ENCODE measurements around the gene EDEM1.
"Not testable (repeated sequence)": the region's sequence is repeated elsewhere in the genome, so short reads cannot be mapped to it uniquely, and the experiment has no call there.

The EDEM1 gene

GRCh38 chr3:5227812-5228211, 40.3 kb downstream of the EDEM1 start:
- DNase-seq (ENCODE audit: insufficient read length, low spot score) (no peak), FAIRE-seq (no peak)

GRCh38 chr3:5229414-5229813, 41.9 kb downstream of the EDEM1 start:
- DNase-seq (ENCODE audit: insufficient read length, low spot score) (no peak), FAIRE-seq (no peak)

GRCh38 chr3:5231074-5231473, 43.6 kb downstream of the EDEM1 start:
- FAIRE-seq (no peak), DNase-seq (ENCODE audit: insufficient read length, low spot score) (no peak)

- DNase-seq (ENCODE audit: insufficient read length, low spot score) = no peak
- no peak for FAIRE-seq
These were observed 44.0 kb downstream of the EDEM1 start for GRCh38 chr3:5231487-5231886.

DNA sequence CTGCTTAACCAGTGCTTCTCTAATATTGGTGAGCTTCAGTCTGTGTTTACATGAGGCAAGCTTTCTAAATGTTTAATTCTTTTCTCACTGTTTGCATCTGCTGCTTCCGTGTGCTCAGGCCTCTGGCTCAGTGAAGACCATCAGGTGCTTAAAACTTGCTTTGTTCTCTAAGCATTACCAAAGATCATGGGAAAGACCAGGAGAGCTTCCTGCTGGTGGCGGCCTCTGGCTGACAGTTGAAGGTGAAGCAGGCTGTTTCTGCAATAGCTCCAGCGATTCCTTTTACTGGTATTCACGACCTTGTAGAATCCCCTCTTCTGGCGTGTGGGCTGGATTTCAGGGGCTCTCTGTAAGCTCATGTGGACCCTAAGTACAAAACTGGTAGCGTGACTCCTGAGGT, 45.1 kb downstream of the EDEM1 start:
- DNase-seq (ENCODE audit: insufficient read length, low spot score) (no peak), FAIRE-seq (no peak)

DNA sequence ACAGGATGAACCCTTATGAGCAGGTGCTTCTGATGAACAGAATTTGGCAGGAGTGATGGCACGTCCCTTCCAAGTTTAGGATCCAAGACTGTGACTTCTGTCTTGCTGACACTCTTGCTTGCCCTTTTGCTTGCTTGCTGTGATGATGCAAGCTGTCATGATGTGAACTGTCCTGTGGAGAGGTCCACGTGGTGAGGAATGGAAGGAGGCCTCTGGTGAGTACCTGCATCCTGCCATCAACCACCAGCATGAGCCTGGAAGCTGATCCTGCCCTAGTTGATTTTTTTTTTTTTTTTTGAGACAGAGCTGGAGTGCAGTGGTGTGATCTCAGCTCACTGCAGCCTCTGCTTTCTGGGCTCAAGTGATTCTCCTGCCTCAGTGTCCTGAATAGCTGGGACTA, 45.5 kb downstream of the EDEM1 start:
- FAIRE-seq (no peak), DNase-seq (ENCODE audit: insufficient read length, low spot score) (no peak)

GRCh38 chr3:5235655-5236054, 48.1 kb downstream of the EDEM1 start:
- DNase-seq (ENCODE audit: insufficient read length, low spot score) (no peak), FAIRE-seq (no peak)

DNA sequence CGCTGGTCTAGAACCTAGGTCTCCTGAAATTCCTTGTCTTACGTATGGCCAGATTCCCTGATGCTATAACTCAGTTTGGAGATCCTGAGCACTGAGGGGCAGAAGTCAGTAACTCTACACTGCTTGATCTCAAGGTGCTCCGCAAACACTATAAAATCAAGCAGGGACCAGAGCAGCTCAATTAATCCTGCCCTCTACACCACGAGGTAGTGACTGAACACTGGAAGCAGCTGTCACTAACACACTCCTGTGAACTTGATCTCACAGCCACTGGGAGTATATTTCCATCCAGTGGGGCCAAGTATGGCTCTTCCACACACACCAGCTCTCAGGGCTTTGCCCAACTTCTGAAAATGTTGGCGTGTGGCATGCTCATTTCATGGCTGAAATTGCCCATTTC, 51.0 kb downstream of the EDEM1 start:
- DNase-seq (ENCODE audit: insufficient read length, low spot score) = no peak
- FAIRE-seq = no peak

DNA sequence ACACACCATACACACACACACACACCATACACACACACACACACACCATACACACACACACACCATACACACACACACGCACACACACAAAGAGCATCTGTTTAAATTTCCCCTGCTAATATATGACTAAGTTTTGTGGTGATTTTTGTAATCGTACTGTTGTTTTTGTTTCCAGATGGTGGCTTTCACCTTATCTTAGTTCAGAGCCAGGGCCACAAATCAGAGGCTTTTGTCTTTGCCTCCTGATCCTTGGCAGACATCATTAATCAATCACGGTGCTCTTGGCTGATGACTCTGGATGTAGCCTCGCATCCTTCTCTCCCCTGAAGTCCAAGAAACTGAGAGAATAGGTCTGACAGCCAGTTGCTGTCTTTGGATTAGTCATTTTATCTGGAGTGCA, 52.1 kb downstream of the EDEM1 start:
- DNase-seq (ENCODE audit: insufficient read length, low spot score) (no peak), FAIRE-seq (no peak)

DNA sequence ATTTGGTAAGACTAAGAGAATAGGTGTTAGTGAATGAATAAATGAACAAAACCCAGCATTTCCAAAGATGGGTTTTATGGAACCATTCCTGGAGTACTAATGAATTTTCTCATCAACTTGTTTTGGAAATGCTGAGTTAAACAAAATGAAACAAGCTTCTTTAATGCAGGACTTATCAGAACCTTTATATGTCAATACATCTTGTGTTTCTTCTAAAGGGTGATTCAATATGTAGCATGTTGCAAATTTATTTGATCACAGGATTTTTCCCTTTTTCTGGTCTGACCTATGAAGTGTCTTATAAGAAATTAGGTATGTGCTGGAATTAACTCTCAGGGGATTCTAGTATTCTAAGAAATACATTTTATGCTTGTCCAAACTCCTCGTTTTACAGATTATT, 53.2 kb downstream of the EDEM1 start:
- DNase-seq (ENCODE audit: insufficient read length, low spot score) (no peak), FAIRE-seq (no peak)

GRCh38 chr3:5242785-5243184, 55.3 kb downstream of the EDEM1 start:
- FAIRE-seq = not testable (repeated sequence)

GRCh38 chr3:5245927-5246326, 58.4 kb downstream of the EDEM1 start:
- DNase-seq (ENCODE audit: insufficient read length, low spot score) (no peak), FAIRE-seq (no peak)

More at GRCh38 chr3:5242785-5243184, 55.3 kb downstream of the EDEM1 start:
- DNase-seq (ENCODE audit: insufficient read length, low spot score) = not testable (repeated sequence)

DNA sequence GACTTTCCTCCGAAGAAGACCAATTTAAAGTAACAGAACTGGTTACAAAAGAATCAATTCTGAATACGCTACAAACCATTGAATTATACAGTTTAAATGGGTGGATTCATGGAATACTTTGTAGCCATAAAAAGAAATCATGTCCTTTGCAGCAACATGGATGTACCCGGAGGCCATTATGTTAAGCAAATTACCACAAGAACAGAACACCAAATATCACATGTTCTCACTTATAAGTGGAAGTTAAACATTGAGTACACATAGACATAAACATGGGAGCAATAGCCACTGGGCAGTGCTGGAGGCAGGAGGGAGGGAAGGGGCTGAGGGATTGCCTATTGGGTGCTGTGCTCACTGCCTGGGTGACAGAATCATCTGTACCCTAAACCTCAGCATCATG, 61.3 kb downstream of the EDEM1 start:
- FAIRE-seq = no peak

DNA sequence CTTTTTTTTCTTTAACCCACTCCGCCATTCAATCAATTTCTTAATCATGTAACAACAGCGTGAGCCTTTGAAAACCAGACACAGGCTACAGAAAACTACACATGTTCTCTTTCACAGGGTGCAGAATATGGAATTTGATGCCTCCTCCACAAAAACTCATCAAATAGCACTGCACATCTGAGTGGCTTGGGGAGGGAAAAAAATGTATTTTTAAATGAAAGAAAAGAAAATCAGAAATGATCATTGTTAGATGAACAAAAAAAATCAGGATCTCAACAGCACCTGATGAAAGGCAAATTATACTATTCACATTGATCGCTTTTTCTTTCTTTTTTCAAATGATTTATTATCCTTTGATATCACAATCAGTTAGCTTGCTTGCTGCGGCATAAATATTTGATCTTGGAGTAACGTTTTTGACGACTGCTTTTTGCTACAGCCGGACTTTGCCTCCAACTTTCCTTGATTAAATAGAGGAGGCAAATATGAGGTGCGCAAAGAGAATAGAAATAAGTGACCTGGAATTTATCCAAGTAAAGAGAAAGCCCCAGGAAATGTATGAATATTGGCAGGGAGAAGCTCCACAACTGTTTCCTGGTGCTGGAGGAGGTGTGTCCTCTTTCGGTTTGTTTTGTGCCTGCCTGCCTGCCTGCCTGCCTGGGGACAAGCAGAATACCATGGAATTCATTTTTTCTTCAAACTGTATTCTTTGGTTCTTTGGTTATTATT, 63.1 kb downstream of the EDEM1 start:
- no peak for DNase-seq (ENCODE audit: insufficient read length, low spot score)
- no peak for FAIRE-seq

More for the DNA sequence above, 61.3 kb downstream of the EDEM1 start:
- no peak for DNase-seq (ENCODE audit: insufficient read length, low spot score)

DNA sequence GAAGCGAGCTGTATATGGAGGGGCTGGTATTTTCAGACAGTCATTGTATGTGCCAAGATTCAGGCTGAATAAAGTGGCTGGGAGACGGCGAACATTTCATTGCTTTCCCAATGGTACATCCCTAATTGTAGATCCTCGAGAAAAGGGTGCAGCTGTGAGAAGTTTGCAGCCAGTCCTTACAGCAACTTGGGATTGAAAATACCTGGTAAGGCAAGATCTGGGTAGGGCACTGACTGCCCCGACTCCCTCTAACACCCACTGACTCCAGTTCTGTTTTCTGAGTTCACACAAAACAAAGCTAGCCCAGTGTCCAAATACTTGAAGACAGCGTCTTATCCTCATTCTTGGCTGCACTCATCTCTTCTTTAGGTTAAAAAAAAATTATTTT, 63.7 kb downstream of the EDEM1 start:
- no peak for DNase-seq (ENCODE audit: insufficient read length, low spot score)
- no peak for FAIRE-seq

DNA sequence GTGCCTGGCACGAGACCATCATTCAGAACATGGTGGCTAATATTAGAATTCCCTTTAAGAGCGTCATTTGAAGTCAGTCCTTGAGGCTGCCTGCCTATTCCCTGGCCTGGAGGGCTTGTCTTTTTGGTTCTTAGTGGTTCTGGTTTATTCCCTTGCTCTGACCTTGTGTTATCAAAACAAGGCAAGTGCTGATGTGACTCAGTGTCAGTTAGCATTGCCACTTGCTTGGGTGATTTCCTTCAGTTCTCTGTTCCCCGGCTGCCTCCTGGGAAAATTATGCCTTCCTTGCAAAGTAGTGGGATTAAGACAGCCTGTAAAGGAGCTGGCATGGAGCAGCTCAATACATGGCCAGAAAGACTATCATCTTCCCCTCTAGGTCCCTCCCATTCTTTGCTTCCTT, 64.6 kb downstream of the EDEM1 start:
- FAIRE-seq = no peak

GRCh38 chr3:5254281-5255048, 67.0 kb downstream of the EDEM1 start:
- DNase-seq (ENCODE audit: insufficient read length, low spot score) = no peak
- no peak for FAIRE-seq

More for the DNA sequence above, 64.6 kb downstream of the EDEM1 start:
- DNase-seq (ENCODE audit: insufficient read length, low spot score) = no peak

DNA sequence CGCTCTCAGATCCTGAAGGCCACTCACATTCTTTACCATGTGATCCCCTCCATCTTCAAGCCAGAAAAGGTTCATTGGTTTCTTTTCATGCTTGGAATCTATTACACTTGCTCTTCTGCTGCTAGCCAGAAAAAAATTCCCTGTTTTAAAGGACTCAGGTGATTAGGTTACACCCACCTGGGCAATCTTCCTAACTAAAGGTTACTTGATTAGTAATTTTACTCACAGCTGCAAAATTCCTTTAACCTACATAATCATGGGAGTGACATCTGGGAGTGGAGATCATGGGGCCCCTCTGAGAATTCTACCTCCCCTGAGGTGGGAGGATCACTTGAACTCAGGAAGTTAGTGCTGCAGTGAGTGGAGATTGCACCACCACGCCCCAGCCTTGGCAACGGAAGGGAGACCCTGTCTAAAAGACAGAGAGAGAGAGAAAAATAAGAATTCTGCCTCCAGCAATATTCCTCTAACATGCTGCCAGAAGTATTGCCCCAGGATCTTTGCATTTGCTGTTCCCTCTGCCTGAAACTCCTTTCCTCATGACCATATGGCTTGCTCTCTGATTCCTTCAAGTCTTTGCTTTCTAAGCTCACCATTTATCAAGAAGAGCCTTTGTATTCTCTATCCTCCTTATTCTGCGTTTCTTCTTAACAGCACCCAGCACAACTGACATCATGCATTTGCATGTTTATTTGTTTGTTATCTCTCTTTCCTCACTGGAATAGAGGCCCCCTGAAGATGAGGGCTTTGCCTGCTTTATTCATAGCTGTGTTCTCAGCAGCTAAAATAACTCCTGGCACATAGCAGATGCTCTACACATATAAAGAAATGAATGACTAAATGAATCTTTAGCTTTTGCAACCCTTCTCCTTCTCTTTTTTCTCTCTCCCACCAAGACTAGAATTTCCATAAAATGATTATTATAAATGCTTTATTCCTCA, 68.2 kb downstream of the EDEM1 start:
- DNase-seq (ENCODE audit: insufficient read length, low spot score) (no peak), FAIRE-seq (no peak)

- DNase-seq (ENCODE audit: insufficient read length, low spot score) (no peak), FAIRE-seq (no peak)
These were observed 71.0 kb downstream of the EDEM1 start for GRCh38 chr3:5258526-5258925.

GRCh38 chr3:5260992-5261501, 73.5 kb downstream of the EDEM1 start:
- FAIRE-seq = no peak
- no peak for DNase-seq (ENCODE audit: insufficient read length, low spot score)

DNA sequence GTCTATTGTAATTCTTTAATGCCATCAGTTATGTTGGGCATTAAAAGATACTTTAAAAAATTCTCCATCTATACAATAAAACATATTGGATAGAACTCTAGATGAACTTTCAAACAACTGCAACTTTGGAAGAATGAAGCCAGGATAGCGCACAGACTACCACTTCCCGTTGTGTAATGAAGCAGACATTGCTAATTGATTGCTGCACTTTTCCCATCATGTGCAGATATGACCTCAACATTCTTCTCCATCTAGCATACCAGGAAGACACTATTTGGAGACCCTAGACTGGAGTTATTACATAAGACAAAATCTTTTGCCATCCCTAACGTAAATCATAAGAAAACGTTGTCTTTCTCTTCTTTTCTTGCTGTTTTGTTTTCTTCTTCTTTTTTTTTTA, 75.0 kb downstream of the EDEM1 start:
- FAIRE-seq = no peak
- no peak for DNase-seq (ENCODE audit: insufficient read length, low spot score)
